ENCODE measurements around the gene LCT. TPM values are rescaled to one million over a fixed set of nuclear protein-coding genes. Genes with fewer than 3 reads are reported as not detected.

Gene LCT
- total and polyA plus RNA-seq, 2 of the 13 experiments (the other 11 are each of a cell fraction or from before 2014, with no cell fraction given), result not detected

DNA sequence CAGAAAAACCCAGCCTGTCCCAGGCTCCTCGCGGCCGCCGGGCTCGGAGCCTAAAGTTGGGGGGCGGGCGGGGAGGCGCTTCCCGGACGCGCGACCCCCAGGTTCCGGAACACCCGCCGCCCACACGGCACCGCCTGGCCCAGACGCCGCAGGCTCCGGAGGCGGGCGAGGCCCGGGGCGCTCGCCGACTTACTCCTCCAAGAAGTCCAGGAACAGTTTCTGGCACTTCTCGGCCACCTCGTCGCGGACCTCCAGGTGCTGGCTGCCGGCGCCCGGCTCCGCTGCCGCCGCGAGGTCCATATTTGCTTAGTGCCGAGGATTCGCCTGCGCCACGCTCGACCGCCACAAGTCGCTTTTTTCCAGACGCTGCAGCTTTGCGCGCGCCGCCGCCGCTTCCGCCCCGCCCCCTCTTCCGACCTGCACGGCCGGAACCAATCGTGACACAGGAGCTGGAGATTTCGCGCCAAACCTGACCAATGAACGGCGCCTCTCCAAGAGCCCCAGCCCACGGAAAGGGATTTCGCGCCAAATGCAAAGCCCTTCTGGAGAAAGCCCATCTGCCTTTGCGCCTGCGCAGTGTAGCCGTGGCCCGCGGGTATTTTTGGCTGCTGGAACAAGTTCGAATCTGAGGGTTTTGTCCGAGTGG, 39.2 kb upstream of the LCT start, which contains the start of gene MCM6 (continued):
- TF ChIP-seq MAFG (CRISPR knock-in tag; IDR thresholded peaks at IDR 0.05) (no peak), ZFYVE20 (CRISPR knock-in tag; IDR thresholded peaks at IDR 0.05; ENCODE audit: borderline replicate concordance, low read depth) (no peak), ZBTB7B (CRISPR knock-in tag; IDR thresholded peaks at IDR 0.05) (no peak; the same call in 1 of the 2 replicates), ZZZ3 (CRISPR knock-in tag; IDR thresholded peaks at IDR 0.05; ENCODE audit: borderline replicate concordance) (no peak), GABPB1 (CRISPR knock-in tag; IDR thresholded peaks at IDR 0.05) (peak; percentile 73), ARID4A (CRISPR knock-in tag; IDR thresholded peaks at IDR 0.05; ENCODE audit: borderline replicate concordance) (peak; percentile 76; the same call in 1 of the 2 replicates), KAT2B (IDR thresholded peaks at IDR 0.05; ENCODE audit: borderline replicate concordance, low read depth, low read length) (no peak), IRF1 (CRISPR knock-in tag; IDR thresholded peaks at IDR 0.05; ENCODE audit: low read depth) (no peak), KAT8 (CRISPR knock-in tag; IDR thresholded peaks at IDR 0.05) (no peak), FOXM1 (CRISPR knock-in tag; IDR thresholded peaks at IDR 0.05) (no peak), ZBTB20 (CRISPR knock-in tag; IDR thresholded peaks at IDR 0.05; ENCODE audit: borderline replicate concordance, low read depth) (no peak), ZBTB37 (CRISPR knock-in tag; IDR thresholded peaks at IDR 0.05) (no peak), ZNF614 (CRISPR knock-in tag; IDR thresholded peaks at IDR 0.05; ENCODE audit: borderline replicate concordance) (no peak), PAF1 (CRISPR knock-in tag; IDR thresholded peaks at IDR 0.05) (no peak), ZNF44 (CRISPR knock-in tag; IDR thresholded peaks at IDR 0.05) (no peak), U2AF2 (IDR thresholded peaks at IDR 0.05; ENCODE audit: low read depth, low read length) (no peak), FOXK1 (CRISPR knock-in tag; IDR thresholded peaks at IDR 0.05; ENCODE audit: borderline replicate concordance, low read depth) (no peak), PHF20 (CRISPR knock-in tag; IDR thresholded peaks at IDR 0.05) (no peak), FUBP1 (CRISPR knock-in tag; IDR thresholded peaks at IDR 0.05; ENCODE audit: borderline replicate concordance) (no peak), ZNF180 (CRISPR knock-in tag; IDR thresholded peaks at IDR 0.05; ENCODE audit: borderline replicate concordance, low read depth) (no peak)
- TF ChIP-seq, protein P1, sequence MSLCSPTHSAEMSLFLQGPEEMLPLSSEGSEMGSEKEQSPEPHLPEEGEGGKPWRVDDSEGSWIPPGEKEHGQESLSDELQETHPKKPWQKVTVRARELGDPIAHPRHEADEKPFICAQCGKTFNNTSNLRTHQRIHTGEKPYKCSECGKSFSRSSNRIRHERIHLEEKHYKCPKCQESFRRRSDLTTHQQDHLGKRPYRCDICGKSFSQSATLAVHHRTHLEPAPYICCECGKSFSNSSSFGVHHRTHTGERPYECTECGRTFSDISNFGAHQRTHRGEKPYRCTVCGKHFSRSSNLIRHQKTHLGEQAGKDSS (CRISPR knock-in tag; IDR thresholded peaks at IDR 0.05; ENCODE audit: borderline replicate concordance, low read depth), result no peak

Data from HepG2 (cell line).